Brain pericyte (primary cell): ENCODE measurements around the gene SMIM5.
"Not testable (repeated sequence)": the region's sequence is repeated elsewhere in the genome, so short reads cannot be mapped to it uniquely, and the experiment has no call there.

Experiments
- DNase-seq: peaks from one replicate; pipeline ENCODE4 v3.0.0-alpha.2; 2012; ENCODE audit warnings: low read depth, low spot score

Gene SMIM5

GRCh38 chr17:75632863-75633485 lies at the start of gene SMIM5:
Gene SMIM5, plus strand, starts transcription at chr17:75633434. Its CDS starts 6,768 bp downstream, at chr17:75640202.
- peak; percentile 57 for DNase-seq

- DNase-seq: no peak
Measured at GRCh38 chr17:75584849-75585175, 48.4 kb upstream of the SMIM5 start.

GRCh38 chr17:75587675-75588595 lies 45.3 kb upstream of the SMIM5 start, which contains the start of gene MYO15B:
Gene MYO15B, plus strand, starts transcription at chr17:75587800. Its CDS starts 258 bp downstream, at chr17:75588058.
- DNase-seq: no peak

GRCh38 chr17:75588596-75589011 lies 44.6 kb upstream of the SMIM5 start:
- DNase-seq: no peak

- DNase-seq: no peak
Measured at GRCh38 chr17:75589012-75589918, 44.0 kb upstream of the SMIM5 start.

GRCh38 chr17:75589919-75590303 lies 43.3 kb upstream of the SMIM5 start:
- DNase-seq: no peak

GRCh38 chr17:75590314-75590761 lies 42.9 kb upstream of the SMIM5 start:
- no peak for DNase-seq

- no peak for DNase-seq
Measured at GRCh38 chr17:75590849-75591721, 42.1 kb upstream of the SMIM5 start.

GRCh38 chr17:75591722-75592302 lies 41.4 kb upstream of the SMIM5 start:
- DNase-seq: no peak

GRCh38 chr17:75592348-75593020 lies 40.8 kb upstream of the SMIM5 start:
- no peak for DNase-seq

- not testable (repeated sequence) for DNase-seq
Measured at GRCh38 chr17:75593430-75593829, 39.8 kb upstream of the SMIM5 start.

- DNase-seq: no peak
Measured at GRCh38 chr17:75594499-75595283, 38.5 kb upstream of the SMIM5 start.

GRCh38 chr17:75595284-75595919 lies 37.8 kb upstream of the SMIM5 start:
- no peak for DNase-seq

- no peak for DNase-seq
Measured at GRCh38 chr17:75595920-75596313, 37.3 kb upstream of the SMIM5 start.

- DNase-seq: no peak
Measured at GRCh38 chr17:75596320-75597087, 36.7 kb upstream of the SMIM5 start.

GRCh38 chr17:75601057-75601987 lies 31.9 kb upstream of the SMIM5 start:
- DNase-seq: no peak

GRCh38 chr17:75602644-75603043 lies 30.6 kb upstream of the SMIM5 start:
- DNase-seq: no peak
